Activated T-cell treated with anti-CD3 and anti-CD28 coated beads, Interleukin-2, amount 50 U/mL, for 24 hours (primary cell): Measurements from ENCODE around the gene DOK4.
A peak's percentile ranks its signal among the peaks of the same experiment; 100 is the strongest.

Source experiments
- DNase-seq: peaks from one replicate; pipeline ENCODE4 v3.0.0-alpha.2; 2020
- H3K27ac Mint-ChIP-seq: 2 replicates; pipeline ENCODE4 v1.8.0; 2020; ENCODE audit warnings: mild to moderate bottlenecking, mixed read lengths
- H3K27me3 Mint-ChIP-seq: 2 replicates; pipeline ENCODE4 v1.8.0; 2020; ENCODE audit warnings: mixed read lengths
- H3K36me3 Mint-ChIP-seq: 2 replicates; pipeline ENCODE4 v1.8.0; 2020; ENCODE audit warnings: low read depth, mixed read lengths
- H3K4me1 Mint-ChIP-seq: 2 replicates; pipeline ENCODE4 v1.8.0; 2020; ENCODE audit warnings: low read depth, mixed read lengths
- H3K4me3 Mint-ChIP-seq: 2 replicates; pipeline ENCODE4 v1.8.0; 2020; ENCODE audit warnings: mild to moderate bottlenecking, moderate library complexity, mixed read lengths
- H3K9me3 Mint-ChIP-seq: 2 replicates; pipeline ENCODE4 v1.8.0; 2020; ENCODE audit warnings: mixed read lengths

The DOK4 gene

GRCh38 chr16:57528499-57529390 lies 42.5 kb upstream of the DOK4 start:
- Mint-ChIP-seq H3K36me3 (peaks cover 7% of the 10 kb centered on the region), H3K27me3 (no peaks in the 10 kb centered on the region), H3K9me3 (no peaks in the 10 kb centered on the region), H3K27ac (no peak overlapping the region), H3K4me1 (peaks cover 44% of the 10 kb centered on the region), H3K4me3 (no peak overlapping the region)
- no peak for DNase-seq

GRCh38 chr16:57527610-57528360 lies 41.5 kb upstream of the DOK4 start:
- H3K9me3 Mint-ChIP-seq = no peaks in the 10 kb centered on the region
- H3K4me3 Mint-ChIP-seq = no peak overlapping the region
- H3K36me3 Mint-ChIP-seq = peaks cover 7% of the 10 kb centered on the region
- DNase-seq = no peak
- peaks cover 34% of the 10 kb centered on the region for H3K4me1 Mint-ChIP-seq
- no peaks in the 10 kb centered on the region for H3K27me3 Mint-ChIP-seq
- H3K27ac Mint-ChIP-seq = no peak overlapping the region

DNA sequence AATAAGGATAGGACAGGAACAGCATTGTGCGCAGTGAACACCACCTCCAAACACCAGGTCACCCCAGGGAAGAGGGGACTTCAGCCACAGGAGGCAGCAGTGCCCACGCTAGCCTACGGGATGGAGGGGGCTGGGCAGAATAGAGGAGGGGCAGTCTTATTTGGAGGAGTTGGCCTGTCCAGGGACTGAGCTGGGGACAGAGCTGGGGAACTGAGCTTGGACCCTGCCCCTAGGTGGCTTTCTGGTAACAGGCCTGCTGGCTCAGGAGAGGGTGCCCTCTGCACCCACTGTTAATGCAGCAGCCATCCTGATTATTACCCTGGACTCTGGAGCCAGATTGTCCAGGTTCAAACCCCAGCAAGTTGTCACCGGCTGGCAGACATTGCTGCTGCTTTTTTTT lies 40.7 kb upstream of the DOK4 start:
- no peak overlapping the region for H3K27ac Mint-ChIP-seq
- peaks cover 29% of the 10 kb centered on the region for H3K4me1 Mint-ChIP-seq
- no peaks in the 10 kb centered on the region for H3K9me3 Mint-ChIP-seq
- no peak overlapping the region for H3K4me3 Mint-ChIP-seq
- peaks cover 7% of the 10 kb centered on the region for H3K36me3 Mint-ChIP-seq
- no peak for DNase-seq
- H3K27me3 Mint-ChIP-seq = no peaks in the 10 kb centered on the region

DNA sequence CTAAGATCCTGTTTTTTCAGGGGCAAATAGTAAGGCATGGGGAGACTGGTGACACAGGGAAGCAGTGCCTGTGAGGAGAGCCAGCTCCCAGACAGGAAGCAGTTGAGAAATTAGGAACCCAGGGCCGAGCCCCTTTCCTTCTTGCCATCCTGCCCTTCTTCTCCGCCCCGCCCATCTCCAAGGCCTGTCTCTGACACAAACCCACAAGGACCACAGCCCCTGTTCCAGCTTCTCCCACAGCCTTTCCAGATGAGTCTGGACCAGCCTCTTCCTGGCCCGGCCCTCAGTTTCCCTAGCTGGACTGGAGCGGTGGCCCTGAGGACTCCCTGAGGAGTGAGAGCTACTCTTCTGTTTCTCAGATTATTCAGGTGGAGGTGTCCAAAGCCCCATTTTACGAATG lies 40.2 kb upstream of the DOK4 start:
- Mint-ChIP-seq H3K4me1 (peaks cover 24% of the 10 kb centered on the region), H3K9me3 (no peaks in the 10 kb centered on the region), H3K27me3 (no peaks in the 10 kb centered on the region), H3K27ac (no peak overlapping the region), H3K36me3 (peaks cover 7% of the 10 kb centered on the region), H3K4me3 (no peak overlapping the region)
- DNase-seq = no peak

- Mint-ChIP-seq H3K36me3 (peaks cover 11% of the 10 kb centered on the region), H3K9me3 (no peaks in the 10 kb centered on the region), H3K27me3 (no peaks in the 10 kb centered on the region), H3K4me3 (no peak overlapping the region), H3K4me1 (peaks cover 17% of the 10 kb centered on the region), H3K27ac (no peak overlapping the region)
- DNase-seq = no peak
Observed at GRCh38 chr16:57525761-57526160, 39.5 kb upstream of the DOK4 start.

DNA sequence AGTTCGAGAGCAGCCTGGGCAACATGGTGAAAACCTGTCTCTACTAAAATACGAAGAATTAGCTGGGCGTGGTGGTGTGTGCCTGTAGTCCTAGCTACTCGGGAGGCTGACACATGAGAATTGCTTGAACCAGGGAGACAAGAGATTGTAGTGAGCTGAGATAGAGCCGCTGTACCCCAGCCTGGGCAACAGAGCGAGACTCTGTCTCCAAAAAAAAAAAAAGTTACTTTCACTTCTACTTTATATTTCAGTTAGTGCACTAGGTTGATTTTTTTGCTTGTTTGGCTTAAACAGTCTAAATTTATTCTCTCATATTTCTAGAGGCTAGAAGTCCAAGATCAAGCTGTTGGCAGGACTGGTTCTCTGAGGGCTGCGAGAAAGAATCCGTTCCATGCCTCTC lies 36.7 kb upstream of the DOK4 start:
- peaks cover 6% of the 10 kb centered on the region for H3K4me1 Mint-ChIP-seq
- peaks cover 14% of the 10 kb centered on the region for H3K36me3 Mint-ChIP-seq
- no peak overlapping the region for H3K27ac Mint-ChIP-seq
- H3K9me3 Mint-ChIP-seq = no peaks in the 10 kb centered on the region
- H3K27me3 Mint-ChIP-seq = no peaks in the 10 kb centered on the region
- H3K4me3 Mint-ChIP-seq = no peak overlapping the region
- no peak for DNase-seq

GRCh38 chr16:57519796-57520360 lies 33.6 kb upstream of the DOK4 start:
- H3K27ac Mint-ChIP-seq = no peak overlapping the region
- peak; percentile 88 for DNase-seq
- H3K27me3 Mint-ChIP-seq = no peaks in the 10 kb centered on the region
- H3K4me3 Mint-ChIP-seq = no peak overlapping the region
- peaks cover 6% of the 10 kb centered on the region for H3K4me1 Mint-ChIP-seq
- H3K36me3 Mint-ChIP-seq = peaks cover 26% of the 10 kb centered on the region
- H3K9me3 Mint-ChIP-seq = no peaks in the 10 kb centered on the region

- H3K9me3 Mint-ChIP-seq = no peaks in the 10 kb centered on the region
- H3K4me1 Mint-ChIP-seq = peaks cover 6% of the 10 kb centered on the region
- no peak overlapping the region for H3K27ac Mint-ChIP-seq
- H3K4me3 Mint-ChIP-seq = no peak overlapping the region
- H3K27me3 Mint-ChIP-seq = no peaks in the 10 kb centered on the region
- no peak for DNase-seq
- peaks cover 33% of the 10 kb centered on the region for H3K36me3 Mint-ChIP-seq
Observed at GRCh38 chr16:57518922-57519321, 32.6 kb upstream of the DOK4 start.

- H3K4me1 Mint-ChIP-seq = peaks cover 6% of the 10 kb centered on the region
- H3K27ac Mint-ChIP-seq = no peak overlapping the region
- H3K36me3 Mint-ChIP-seq = peaks cover 36% of the 10 kb centered on the region
- no peaks in the 10 kb centered on the region for H3K9me3 Mint-ChIP-seq
- H3K27me3 Mint-ChIP-seq = no peaks in the 10 kb centered on the region
- no peak for DNase-seq
- no peak overlapping the region for H3K4me3 Mint-ChIP-seq
Observed at GRCh38 chr16:57518520-57518919, 32.2 kb upstream of the DOK4 start.

DNA sequence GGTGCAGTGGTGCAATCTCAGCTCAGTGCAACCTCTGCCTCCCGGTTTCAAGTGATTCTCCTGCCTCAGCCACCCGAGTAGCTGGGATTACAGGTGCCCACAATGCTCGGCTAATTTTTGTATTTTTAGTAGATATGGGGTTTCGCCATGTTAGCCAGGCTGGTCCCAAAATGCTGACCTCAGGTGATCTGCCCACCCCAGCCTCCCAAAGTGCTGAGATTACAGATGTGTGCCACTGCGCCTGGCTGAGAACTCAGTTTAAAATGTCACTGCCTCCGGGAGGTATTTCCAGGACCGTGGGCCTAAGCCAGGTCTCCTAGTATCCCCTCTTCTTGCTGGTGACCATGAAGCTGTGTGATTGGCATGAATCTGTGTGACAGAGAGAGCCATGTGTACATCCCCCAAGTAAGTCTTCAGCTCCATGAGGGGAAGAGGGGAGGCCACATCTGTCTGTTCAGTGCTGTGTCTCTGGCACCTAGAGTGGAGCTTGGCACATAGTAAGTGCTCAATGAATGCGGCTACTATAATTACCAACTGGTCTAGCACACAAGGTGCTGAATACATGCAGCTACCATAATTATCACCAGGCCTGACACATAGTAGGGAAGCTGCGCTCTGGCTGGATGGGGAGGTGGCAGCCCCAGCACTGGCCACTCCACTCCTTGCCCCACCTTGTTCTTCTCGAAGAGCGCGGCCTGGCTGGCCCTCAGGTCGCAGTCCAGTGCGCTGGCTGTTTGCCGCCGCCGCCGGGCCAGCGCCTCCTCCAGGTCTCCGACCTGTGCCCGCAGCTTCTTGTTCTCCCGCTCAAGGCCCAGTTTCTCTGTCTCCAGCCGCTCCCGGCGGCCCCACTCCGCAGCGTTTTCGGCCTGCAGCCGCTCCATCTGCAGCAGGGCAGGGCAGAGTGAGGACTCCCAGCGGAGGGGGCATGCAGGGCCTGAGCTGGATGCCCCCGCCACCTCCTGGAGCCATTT lies 31.4 kb upstream of the DOK4 start:
- Mint-ChIP-seq H3K27me3 (no peaks in the 10 kb centered on the region), H3K9me3 (no peaks in the 10 kb centered on the region), H3K27ac (no peak overlapping the region), H3K4me3 (no peak overlapping the region), H3K4me1 (peaks cover 6% of the 10 kb centered on the region), H3K36me3 (peaks cover 43% of the 10 kb centered on the region)
- no peak for DNase-seq

DNA sequence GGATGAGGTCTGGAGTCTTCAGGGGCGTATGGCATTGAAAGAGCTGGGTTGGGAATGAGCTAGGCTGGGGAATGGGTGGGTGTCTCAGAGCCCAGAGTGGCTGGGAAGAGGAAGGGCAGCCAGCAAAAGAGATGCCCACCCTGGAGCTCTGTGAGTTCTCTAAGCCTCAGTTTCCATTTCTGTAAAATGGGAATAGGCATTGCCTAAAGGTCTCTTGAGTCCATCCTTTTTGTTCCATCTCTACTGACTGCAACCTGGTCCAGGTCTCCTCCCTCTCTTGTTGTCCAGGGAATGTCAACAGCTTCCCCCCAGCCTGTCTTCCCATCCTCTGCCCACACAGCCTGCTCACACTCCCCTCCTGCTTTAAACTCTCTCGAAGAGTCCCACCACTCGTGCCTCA lies 30.5 kb upstream of the DOK4 start:
- peaks cover 6% of the 10 kb centered on the region for H3K4me1 Mint-ChIP-seq
- no peaks in the 10 kb centered on the region for H3K9me3 Mint-ChIP-seq
- H3K36me3 Mint-ChIP-seq = peaks cover 49% of the 10 kb centered on the region
- no peak for DNase-seq
- H3K27ac Mint-ChIP-seq = no peak overlapping the region
- no peak overlapping the region for H3K4me3 Mint-ChIP-seq
- H3K27me3 Mint-ChIP-seq = no peaks in the 10 kb centered on the region

- H3K27ac Mint-ChIP-seq = no peak overlapping the region
- H3K36me3 Mint-ChIP-seq = peaks cover 50% of the 10 kb centered on the region
- peaks cover 6% of the 10 kb centered on the region for H3K4me1 Mint-ChIP-seq
- no peaks in the 10 kb centered on the region for H3K27me3 Mint-ChIP-seq
- H3K9me3 Mint-ChIP-seq = no peaks in the 10 kb centered on the region
- no peak overlapping the region for H3K4me3 Mint-ChIP-seq
- no peak for DNase-seq
Observed at GRCh38 chr16:57516176-57516725, 30.0 kb upstream of the DOK4 start.

- no peaks in the 10 kb centered on the region for H3K27me3 Mint-ChIP-seq
- no peak overlapping the region for H3K27ac Mint-ChIP-seq
- no peaks in the 10 kb centered on the region for H3K9me3 Mint-ChIP-seq
- no peak for DNase-seq
- H3K36me3 Mint-ChIP-seq = peaks cover 47% of the 10 kb centered on the region
- H3K4me3 Mint-ChIP-seq = no peak overlapping the region
- H3K4me1 Mint-ChIP-seq = peaks cover 2% of the 10 kb centered on the region
Observed at GRCh38 chr16:57514791-57515600, 28.7 kb upstream of the DOK4 start.
